Colon (tissue), 2 donors: Measurements from ENCODE around the gene LVRN.

Source experiments
- FAIRE-seq: peaks from 2 replicates; lab custom pipeline; 2012; peaks lifted over from hg19 to GRCh38; lab: Jason Lieb, UNC
- donor health status: control.
- donor health status: control.

LVRN gene

DNA sequence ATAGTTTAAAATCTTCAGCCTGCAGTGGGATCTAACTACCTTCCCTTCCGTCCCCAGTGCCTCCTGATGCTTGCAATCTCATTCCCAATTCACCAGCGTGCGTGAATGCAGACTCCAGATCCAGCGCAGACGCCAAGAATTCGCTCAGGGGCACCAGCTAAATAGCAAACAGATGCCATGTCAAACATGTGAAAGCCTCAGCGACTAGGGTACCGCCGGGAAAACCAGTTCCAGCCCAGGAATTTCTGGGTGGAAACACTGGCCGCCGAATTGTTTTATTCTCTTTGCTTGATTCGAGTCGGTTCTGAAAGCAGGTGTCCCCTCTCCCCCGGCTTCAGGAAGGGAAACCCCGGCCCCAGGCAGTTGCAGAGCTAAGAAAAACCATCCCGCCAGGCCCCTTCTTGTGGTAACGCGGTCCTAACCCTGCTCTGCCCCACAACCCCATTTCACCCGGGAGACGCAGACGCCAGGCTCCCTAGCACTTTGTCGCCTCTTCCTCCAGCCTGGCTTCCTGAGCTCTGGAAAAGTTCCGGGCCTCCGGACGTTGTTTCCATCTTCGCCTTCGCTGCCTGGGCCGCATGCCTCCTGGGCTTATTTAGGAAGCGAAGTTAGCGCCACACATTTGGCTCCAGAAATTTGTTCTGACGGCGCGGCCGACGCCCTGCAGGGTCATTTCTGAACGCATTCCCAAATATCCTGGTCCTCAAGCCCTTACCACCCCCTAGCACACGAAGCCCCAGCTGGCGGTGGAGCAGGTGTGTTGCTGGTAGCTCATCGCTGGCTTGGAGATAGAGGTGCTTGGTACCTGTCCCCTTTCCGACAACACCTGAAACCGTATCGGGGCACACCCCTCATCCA is 665 bp upstream of the LVRN start:
- no peak for FAIRE-seq

DNA sequence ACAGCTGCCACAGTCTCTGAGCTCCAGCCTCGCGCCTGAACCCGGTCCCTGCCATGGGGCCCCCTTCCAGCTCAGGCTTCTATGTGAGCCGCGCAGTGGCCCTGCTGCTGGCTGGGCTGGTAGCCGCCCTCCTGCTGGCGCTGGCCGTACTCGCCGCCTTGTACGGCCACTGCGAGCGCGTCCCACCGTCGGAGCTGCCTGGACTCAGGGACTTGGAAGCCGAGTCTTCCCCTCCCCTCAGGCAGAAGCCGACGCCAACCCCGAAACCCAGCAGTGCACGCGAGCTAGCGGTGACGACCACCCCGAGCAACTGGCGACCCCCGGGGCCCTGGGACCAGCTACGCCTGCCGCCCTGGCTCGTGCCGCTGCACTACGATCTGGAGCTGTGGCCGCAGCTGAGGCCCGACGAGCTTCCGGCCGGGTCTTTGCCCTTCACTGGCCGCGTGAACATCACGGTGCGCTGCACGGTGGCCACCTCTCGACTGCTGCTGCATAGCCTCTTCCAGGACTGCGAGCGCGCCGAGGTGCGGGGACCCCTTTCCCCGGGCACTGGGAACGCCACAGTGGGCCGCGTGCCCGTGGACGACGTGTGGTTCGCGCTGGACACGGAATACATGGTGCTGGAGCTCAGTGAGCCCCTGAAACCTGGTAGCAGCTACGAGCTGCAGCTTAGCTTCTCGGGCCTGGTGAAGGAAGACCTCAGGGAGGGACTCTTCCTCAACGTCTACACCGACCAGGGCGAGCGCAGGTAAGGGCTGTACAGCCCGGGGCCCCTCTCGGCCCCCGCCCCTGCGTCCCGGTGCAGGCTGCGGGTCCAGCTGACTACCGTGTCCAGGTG is 509 bp downstream of the LVRN start:
- no peak for FAIRE-seq

DNA sequence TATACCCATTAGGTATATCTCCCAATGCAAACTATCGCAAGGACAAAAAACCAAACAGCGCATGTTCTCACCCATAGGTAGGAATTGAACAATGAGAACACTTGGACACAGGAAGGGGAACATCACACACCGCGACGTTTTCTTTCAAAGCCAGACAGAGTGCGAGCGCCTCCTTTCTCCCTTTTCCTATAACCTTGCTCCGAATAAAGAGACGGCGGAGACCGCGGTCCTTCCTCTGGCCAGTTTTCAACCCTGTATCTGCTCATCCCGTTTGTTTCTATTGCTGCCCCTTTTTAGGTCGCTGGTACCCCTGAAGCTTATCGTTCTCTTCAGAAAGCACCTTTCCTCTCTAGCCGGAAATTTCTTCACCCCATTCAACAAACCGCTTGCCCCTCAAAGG is 1.3 kb downstream of the LVRN start:
- no peak for FAIRE-seq

DNA sequence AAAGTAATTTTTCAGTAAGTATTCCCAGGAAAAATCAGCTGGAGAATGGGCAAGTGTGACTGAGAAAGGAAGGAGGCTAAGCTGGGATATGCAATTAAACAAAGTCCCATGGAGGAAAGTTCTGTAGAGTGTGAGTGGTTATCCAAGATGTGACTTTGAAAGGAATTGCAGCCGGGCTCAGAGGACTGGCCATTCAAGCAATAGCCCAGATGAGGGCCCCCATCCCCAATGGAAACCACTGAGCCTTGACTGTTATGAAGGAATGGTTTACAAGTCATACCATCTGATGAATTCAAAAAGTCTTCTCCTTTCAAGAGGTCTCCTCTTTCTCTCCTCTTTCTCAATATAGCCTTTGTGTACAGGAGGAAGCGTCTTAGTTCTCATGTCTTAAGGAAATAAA is 6.5 kb downstream of the LVRN start:
- FAIRE-seq = no peak

DNA sequence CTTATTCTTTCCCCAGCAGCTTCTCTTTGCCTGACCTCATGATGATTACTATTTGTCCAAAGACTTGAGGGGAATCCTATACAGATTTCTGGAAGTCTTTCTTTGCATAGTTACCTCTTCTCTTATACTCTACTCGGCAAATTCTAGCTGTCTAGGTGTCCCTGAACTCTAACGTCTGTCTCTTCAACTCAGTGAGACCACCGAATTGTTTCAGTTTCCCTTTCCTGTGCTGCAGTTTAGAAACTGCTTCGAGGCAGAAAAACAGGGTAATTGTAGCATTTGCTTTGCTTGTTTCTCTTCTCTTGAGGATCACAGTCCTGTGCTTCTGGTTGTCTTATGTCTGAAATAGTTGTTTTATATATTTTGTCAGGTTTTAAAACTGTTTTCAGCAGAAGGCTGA is 14.8 kb downstream of the LVRN start:
- FAIRE-seq = no peak

DNA sequence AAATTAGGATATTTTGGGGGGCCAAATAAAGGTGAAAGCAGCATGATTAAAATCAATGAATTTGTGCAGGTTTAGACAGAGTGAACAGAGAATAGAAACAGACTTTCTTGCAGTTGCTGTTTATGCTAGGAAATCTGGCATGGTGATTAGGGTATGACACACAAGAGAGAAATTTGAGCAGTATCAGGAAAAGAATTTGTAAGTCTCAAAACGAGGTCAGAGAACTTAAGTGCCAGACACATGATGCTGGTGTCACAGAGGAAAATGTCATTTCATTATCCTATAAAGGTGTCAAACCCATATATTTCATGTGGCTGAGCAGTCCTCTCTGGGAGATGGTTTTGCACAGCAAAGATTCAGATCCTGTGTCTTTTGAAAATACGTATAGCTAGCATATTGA is 15.7 kb downstream of the LVRN start:
- no peak for FAIRE-seq

DNA sequence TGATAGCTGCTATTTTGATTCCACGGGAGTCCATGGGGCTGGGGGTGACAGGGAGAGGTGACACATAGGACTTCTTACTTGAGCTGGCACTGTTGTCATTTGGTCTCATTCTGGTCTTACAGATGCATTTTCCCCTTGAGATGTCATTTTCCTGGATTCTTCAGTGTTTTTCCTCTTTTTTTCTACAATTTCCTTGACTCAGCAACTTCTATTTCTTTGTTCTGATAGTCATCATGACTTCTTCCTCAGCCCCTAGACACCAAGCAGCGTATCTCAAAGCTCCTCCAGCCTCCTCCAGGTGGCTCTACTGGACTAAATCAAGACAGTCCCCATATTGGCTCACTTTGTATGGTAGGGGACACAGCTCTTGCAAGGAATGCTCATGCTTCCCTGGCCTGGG is 16.5 kb downstream of the LVRN start:
- FAIRE-seq = no peak

DNA sequence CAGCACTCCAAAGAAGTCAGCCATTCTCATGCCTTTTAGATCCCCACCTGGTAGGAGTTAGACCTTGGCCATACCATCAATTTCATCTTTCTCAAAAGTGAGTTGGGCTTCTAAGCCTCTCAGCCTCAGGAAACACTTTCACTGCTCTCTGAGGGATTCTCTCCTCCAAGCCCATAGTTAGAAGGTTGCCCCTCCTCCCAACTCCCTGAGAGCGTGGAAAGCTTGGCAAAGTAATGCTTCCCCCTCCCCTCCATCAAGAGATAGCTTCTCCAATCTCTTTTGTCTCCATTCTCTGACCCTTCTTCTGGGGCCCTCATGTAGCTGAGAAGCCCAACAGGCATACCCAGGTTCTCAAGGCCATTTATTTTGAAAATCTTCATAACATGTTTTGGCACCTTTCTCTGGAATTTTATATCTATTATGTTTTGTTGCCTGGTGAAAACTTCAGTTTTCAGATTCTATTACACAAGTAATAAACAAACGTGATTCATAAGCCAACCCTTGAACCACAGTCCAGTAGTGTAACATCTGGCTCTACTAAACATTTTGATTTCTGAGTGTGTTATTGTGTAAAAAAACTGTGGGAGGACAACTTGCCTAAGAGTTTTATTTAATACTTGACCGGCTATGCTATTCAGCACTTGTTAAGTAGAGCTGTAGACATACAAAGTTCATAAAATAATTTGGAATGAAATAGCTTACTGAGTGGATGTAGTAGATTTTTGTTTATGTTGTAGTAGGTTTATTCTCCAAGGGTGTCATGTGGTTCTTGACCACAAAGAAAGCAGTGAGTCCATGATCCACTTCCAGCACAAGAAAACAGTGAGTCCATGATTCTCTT is 17.1 kb downstream of the LVRN start:
- no peak for FAIRE-seq

DNA sequence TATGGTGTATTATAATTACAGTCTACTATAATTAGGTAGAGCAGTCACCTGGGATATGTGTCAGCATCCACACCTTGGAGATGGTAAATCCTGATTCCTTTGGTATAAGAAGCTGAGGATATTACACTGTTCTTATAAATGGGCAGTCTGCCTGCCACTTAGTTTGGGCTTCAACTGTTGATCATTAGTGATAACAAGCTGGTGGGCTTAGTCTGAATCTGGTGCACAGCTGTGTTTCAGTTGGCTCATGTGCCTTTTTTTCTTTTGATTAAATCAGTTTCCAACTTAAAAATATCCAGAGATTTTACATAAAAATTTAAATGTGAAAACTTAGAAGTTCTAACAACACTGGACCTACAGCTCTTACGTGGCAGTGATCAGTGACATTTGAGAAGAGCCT is 21.2 kb downstream of the LVRN start:
- FAIRE-seq = no peak

DNA sequence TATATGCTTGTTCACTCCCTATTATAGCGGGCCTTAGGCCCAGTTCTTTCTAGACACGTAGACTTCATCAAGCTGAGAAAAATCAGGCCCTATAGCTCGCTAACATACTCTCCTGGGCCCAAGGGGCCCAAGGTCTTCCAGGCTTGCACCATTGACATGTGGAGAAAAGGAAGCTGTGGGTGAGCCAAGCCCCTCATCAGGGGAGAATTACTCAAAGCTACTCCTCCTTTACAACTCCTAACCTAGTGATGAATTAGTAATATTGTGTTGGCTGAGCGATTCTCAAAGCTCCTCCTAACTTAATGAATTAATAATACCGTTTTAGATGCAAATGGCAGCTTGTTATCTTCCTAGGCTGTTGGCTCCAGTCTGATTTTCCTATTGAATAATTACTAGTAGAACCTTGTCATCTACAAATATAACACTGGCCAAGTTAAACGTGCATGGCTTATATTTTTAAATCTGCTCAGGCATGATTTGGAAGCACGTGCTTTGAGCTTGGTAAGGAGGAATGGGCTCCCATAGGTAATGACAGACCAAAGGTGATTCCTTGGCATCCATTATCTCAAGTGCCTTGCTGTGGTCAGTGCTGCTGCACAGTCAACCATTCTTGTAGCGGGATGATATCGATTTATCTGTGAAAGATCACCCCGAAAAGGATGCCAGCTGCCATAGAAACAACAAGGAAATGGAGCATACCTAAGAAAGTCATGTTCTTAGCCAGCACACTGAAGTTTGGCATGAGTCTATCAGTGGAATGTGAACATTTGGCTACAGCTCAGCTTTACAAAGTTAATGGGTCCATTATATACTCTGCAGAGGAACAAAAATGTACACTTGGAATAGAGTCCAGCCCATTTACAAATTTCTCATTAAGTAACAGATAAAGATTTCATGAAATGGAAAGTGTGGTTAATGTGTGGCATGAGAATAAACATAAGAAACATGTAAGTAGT is 23.8 kb downstream of the LVRN start:
- FAIRE-seq = no peak

DNA sequence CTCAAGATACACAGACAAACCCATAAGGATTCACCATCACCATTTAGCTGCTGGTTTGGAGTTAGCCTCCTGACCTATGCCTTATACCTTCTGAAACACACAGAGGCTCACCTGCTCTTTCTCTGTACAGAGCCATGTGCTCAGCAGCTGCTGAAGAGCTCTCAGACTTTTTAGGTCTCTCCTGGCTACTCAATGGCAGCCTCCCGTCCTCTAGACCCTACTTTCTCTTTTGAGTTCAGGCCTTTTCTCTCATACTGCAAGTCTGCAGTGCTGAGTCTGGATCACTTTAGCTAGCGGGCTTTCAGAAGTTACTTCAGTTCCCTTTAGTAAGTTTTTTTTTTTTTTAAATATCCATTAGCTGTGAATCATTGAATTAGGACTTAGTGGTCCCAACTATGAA is 25.7 kb downstream of the LVRN start:
- FAIRE-seq = no peak

DNA sequence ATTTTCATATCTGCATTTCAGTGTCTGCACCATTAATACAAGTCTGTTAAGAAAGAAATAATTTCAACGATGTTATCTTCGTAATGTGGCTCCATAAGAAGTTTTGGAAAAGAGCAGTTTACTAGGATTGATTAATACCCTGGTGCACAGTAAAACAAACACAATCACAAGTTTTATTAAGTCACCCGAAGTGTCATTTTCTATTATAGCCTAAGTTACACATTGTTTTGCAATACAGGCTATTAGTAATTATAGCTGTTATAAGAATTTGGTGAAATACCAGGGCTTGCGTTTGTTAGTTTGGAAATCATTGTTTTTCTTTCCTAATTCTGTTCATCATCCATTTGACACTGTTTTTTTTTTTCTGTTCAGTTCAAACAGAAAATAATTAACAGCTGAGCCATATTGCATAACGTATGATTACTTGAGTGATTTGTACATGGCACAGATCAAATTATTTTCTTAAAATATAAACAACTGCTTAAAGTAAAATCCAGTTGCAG is 30.6 kb downstream of the LVRN start:
- FAIRE-seq = no peak

DNA sequence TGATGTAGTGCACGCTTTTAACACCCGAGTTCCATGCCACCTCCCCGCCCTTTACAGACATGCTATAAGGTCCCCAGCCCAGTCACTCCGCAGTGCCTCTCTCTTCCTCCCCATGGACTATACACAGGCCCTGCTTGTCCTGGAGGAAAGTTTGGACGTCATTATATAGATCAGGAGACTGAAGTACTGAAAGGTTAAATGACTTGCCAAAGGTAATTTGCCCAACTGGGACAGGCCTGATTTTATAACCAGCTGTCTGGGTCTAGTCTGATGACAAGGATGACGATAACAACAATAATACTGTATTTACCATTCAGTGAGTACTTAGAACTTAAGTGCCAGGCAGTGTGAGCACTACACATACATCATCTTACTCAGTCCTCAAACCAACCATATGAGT is 33.1 kb downstream of the LVRN start:
- FAIRE-seq = no peak

DNA sequence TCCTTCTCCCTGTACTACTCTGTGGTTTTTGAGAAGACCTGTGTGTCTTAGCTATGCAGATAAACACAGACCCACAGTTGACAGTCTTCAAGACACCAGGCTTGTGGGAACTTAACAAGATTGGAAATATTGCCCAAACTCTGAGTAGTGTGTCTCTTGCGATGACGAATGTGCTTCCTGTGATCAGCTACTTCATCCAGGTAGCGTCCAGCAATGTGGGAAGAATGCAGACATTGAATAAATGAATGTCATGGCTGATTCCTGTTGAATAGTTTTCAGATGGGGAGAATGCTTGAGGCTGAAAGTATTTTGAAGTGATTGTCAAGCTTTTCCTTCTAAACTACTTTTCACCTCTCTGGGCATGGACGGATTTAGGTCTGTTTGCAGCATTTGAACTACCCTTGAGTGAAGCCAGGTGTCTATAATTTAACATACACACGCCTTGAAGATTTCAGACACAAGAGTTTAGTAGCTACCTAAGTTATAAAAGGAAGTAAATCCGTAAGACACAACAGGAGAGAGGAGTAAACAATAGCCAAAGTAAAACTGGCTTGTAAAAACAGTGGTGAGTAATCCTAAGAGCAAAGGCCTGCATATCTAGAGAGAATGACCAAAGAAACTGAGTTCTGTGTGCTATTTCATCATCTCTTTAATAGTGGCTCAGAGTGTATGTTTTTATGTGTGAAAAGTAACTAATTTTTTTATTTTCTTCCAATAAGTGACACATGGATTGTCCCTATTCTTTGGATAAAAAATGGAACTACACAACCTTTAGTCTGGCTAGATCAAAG is 40.0 kb downstream of the LVRN start:
- no peak for FAIRE-seq

DNA sequence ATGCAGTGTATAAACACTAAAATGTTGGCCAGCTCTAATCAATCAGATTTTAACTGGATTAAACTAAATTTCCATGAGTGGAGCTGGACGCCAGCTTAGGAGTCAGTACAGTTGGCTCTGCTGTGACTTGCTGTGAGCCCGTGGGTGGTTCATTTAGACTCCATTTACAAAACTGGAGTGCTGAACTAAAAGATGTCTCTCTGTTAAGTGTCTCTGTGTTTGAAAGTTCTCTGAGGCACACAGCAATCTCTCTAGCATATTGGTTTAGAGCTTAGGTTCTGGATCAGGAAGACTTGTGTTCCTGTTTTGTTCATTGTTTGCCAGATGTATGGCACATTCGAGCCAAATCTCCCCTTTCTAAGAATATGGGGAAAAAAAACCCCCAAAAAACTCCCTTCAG is 42.0 kb downstream of the LVRN start:
- no peak for FAIRE-seq

DNA sequence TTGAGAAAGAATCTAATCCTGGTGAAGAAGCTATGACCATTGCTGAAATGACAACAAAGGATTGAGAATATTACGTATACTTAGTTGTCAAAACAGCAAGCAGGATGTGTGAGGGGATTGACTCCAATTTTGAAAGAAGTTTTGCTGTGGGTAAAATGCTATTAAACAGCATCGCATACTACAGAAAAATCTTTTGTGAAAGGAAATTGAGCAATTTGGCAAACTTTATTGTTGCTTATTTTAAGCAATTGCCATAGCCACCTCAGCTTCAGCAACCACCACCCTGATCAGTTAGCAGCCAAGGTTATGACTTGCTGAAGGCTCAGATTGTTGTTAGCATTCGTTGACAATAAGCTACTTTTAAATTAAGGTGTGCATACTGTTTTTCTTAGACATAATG is 47.5 kb downstream of the LVRN start:
- FAIRE-seq = no peak

DNA sequence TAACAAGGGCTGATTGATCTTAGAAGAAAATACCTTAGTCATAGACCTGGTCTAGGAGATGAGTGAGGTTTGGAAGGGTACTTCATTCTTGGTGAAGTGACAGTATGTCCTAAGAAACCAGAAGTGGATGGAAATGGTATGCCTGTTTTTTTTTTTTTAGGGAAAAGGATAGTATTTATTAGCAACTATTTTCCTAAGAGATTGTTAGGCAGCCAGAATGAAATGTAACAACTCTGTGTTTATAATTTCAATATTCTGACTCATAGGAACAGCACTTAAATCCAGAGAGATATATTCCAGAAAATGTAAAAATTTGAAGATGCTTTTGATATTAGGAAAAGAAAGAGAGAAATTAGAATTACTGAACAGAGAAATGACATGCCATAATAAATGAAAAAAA is 48.8 kb downstream of the LVRN start:
- no peak for FAIRE-seq

DNA sequence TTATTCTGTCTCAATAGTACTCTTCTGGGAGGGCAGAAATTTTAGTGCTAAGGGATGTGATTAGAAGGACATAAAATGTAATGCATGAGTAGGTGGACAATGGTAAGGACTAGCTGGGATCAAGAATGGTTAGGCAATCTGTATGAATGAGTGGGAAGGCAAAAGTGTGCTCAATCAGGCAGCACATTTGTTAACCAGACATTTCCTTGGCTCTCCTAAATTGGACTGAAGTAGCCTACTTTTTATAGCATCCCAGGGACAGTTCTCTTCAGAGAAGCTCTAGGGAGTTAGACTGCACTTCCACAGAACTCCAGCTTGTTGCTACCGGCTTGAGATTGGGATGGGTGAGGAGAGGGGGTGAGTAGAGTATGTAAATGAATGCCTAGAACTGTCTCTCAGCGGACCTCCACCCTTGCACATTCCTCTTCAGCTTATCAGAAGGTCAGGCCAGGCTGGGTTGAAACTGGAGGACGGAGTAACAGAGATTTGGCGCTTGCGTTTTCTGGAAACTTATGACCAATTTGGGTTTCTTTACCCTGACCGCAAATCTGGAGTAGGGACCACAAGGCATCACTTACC is 51.0 kb downstream of the LVRN start:
- no peak for FAIRE-seq

DNA sequence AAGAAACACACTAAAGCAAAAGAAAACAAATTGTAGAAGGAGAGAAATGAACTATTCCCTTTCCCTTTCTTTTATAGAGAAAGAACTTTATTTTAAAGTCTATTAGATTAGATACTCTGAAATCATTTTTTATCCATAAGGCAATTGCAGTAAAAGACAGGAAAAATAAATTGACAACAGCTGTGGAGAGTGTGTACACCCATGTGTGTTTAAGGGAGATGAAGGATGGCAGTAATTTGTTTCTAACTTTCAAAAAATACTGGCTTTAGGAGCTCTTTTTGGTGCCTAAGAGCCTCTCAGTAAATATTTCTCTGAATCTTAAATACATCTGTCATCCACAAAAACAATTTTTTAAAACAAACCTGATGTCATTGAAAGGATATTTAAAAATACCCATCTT is 51.7 kb downstream of the LVRN start:
- no peak for FAIRE-seq

DNA sequence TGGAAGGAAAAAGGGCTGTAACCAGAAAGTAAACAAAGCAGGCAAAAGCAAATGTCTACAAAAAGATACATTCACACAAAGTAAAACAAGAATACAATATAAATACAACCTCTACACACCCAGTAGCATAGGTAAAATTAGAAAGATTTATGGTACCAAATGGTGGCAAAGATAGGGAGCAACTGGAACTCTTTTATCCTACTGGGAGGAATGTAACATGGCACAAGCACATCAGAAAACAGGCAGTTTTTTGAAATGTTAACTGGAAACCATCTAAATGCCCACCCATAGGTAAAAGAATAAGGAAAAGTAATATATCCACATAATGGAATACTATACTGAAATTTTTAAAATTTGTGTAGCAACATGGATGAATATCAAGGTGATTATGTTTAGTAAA is 61.3 kb downstream of the LVRN start:
- FAIRE-seq = no peak
